GM12892 (cell line): ENCODE results near the gene ZNF565.

ENCODE experiments used
- POLR2A ChIP-seq: IDR thresholded peaks from 2 replicates; pipeline ENCODE4 v1.6.1; 2011; ENCODE audit warnings: low read depth, low read length, control low read depth
- POLR2AphosphoS5 ChIP-seq: IDR thresholded peaks from 2 replicates; pipeline ENCODE4 v1.6.1; 2011; ENCODE audit warnings: low read depth, low read length, control low read depth

DNA sequence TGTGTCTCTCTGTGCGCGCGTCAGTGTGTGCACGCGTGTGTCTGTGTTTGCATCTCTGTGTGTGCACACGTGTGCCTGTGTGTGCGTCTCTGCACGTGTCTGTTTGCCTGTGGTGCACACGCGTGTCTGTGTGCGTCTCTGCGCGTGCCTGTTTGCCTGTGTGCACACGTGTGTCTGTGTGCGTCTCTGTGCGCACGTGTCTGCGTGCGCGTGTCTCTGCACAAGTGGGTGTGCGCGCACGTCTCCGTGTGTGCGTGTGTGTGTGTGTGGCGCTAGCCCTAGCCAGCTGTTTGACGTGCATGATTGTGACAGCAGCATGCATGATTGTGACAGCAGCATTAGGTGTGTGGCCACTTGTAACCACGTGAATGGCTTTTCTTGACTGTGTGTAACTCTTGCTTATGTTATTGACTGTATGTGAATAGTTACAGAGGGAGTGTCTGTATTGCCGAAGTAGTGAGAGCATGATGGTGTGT is 31.6 kb upstream of the ZNF565 start:
- TF ChIP-seq POLR2A (no peak), POLR2AphosphoS5 (no peak)
